Brain pericyte (primary cell): ENCODE measurements around the gene LRRC41.
"Not testable (repeated sequence)": the region's sequence is repeated elsewhere in the genome, so short reads cannot be mapped to it uniquely, and the experiment has no call there.

Experiments
- DNase-seq: peaks from one replicate; pipeline ENCODE4 v3.0.0-alpha.2; 2012; ENCODE audit warnings: low read depth, low spot score

The LRRC41 gene

GRCh38 chr1:46325285-46326076 is 22.1 kb upstream of the LRRC41 start:
- DNase-seq: not testable (repeated sequence)

- not testable (repeated sequence) for DNase-seq
Measured at GRCh38 chr1:46322191-46322590, 18.8 kb upstream of the LRRC41 start.

- not testable (repeated sequence) for DNase-seq
Measured at GRCh38 chr1:46319960-46320914, 16.8 kb upstream of the LRRC41 start.

- not testable (repeated sequence) for DNase-seq
Measured at GRCh38 chr1:46319301-46319700, 15.9 kb upstream of the LRRC41 start.

- no peak for DNase-seq
Measured at GRCh38 chr1:46317323-46317722, 13.9 kb upstream of the LRRC41 start.

GRCh38 chr1:46315669-46316403 is 12.4 kb upstream of the LRRC41 start:
- DNase-seq: no peak

GRCh38 chr1:46310321-46310720 is 6.9 kb upstream of the LRRC41 start:
- DNase-seq: no peak

- DNase-seq: no peak
Measured at GRCh38 chr1:46309401-46310159, 6.2 kb upstream of the LRRC41 start.

GRCh38 chr1:46306159-46306530 is 2.7 kb upstream of the LRRC41 start:
- DNase-seq: no peak

GRCh38 chr1:46303872-46304326 is 483 bp upstream of the LRRC41 start:
- DNase-seq: no peak

- DNase-seq: no peak
Measured at GRCh38 chr1:46302641-46303037, 777 bp downstream of the LRRC41 start.

GRCh38 chr1:46301808-46302640 is 1.4 kb downstream of the LRRC41 start:
- DNase-seq: peak; percentile 30

- peak; percentile 3 for DNase-seq
Measured at GRCh38 chr1:46301406-46301807, 2.0 kb downstream of the LRRC41 start.

GRCh38 chr1:46300673-46301405 is 2.6 kb downstream of the LRRC41 start:
- DNase-seq: no peak

GRCh38 chr1:46298387-46298786 is 5.0 kb downstream of the LRRC41 start:
- no peak for DNase-seq

GRCh38 chr1:46295306-46295705 is 8.1 kb downstream of the LRRC41 start:
- no peak for DNase-seq

GRCh38 chr1:46289976-46290375 is 13.4 kb downstream of the LRRC41 start:
- no peak for DNase-seq

- DNase-seq: no peak
Measured at GRCh38 chr1:46289134-46289494, 14.3 kb downstream of the LRRC41 start.

GRCh38 chr1:46288485-46289133 is 14.8 kb downstream of the LRRC41 start:
- DNase-seq: no peak
